GM12873 (cell line): Measurements from ENCODE around the gene SLC9A3.

Experiments used
- TF ChIP-seq, protein P1 (sequence below): IDR thresholded peaks from 2 replicates; pipeline ENCODE4 v1.5.1; 2012; ENCODE audit warnings: low read depth, mild to moderate bottlenecking, moderate library complexity, low read length, control low read depth; ENCODE audit not compliant: insufficient read depth; ENCODE audit errors: missing control alignments

Gene SLC9A3

DNA sequence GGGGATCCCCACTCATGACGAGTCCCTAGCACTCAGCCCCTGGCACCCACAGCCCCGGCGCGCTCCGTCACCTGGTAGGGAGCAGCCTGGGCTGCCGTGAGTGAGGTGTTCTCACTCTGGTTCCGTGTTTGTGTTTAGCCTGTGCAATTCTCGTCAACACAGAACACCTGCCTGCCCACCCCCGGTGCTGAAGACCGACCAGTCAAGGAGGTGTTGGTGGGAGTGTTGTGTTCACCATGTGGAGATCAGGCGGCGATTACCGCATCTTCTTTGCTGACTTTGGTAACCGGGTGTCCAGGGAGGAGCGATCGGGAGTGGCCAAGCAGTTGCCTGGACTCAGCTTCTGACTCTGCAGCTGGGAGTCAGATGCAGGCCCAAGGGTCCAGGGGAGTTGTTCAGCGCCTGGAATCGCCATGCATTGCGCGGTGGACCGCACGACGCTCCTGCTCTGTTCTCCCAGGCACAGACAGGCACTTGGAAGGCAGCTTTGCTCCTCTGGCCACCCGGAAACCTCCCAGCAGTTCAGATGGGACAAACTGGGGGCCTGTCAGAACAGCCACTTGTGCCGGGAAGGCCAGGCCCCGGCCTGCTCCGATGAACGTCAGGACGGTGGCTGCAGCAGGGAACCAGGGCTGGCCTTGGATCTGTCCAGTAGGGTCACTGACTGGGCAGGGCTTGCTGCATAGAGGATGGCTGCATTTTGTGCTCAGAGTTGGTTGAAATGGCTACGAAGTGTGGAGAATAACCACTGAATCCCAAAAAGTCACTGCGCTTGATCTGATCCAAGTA lies 53.1 kb downstream of the SLC9A3 start:
- TF ChIP-seq, protein P1, sequence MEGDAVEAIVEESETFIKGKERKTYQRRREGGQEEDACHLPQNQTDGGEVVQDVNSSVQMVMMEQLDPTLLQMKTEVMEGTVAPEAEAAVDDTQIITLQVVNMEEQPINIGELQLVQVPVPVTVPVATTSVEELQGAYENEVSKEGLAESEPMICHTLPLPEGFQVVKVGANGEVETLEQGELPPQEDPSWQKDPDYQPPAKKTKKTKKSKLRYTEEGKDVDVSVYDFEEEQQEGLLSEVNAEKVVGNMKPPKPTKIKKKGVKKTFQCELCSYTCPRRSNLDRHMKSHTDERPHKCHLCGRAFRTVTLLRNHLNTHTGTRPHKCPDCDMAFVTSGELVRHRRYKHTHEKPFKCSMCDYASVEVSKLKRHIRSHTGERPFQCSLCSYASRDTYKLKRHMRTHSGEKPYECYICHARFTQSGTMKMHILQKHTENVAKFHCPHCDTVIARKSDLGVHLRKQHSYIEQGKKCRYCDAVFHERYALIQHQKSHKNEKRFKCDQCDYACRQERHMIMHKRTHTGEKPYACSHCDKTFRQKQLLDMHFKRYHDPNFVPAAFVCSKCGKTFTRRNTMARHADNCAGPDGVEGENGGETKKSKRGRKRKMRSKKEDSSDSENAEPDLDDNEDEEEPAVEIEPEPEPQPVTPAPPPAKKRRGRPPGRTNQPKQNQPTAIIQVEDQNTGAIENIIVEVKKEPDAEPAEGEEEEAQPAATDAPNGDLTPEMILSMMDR: no peak

DNA sequence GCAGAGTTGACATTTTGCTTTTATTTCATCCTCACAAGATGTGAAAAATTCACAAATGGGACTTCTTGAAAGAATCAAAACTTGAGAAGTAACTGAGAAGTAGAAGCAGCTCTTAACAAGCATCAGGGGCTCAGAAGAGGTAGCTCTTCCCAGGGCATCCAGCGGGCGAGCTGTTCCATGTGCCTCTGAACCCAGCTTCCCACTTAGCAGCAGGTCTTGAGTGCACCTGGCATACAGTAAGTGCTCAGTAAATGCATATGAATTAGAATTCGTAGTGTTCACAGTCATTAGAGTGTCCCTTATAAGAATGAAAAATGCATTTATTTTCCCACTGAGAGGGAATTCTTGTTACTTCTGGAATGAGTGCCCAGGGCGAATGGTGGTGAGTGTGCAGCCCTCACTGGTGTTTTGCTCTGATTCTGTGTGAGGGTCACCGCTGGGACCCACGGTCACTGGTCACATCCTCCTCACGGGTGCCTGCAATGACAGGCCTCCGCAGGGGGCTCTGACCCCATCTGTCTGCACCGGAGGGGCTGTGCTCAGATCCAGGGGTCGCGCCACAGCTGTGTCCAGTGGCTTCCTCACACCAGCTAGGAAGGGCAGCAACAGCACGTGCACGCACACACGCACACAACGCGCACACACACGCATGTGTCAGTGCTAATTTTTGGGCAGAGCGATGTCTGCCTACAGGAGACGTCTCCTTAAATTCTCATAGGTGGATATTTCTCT lies 54.3 kb downstream of the SLC9A3 start:
- TF ChIP-seq, protein P1: no peak

DNA sequence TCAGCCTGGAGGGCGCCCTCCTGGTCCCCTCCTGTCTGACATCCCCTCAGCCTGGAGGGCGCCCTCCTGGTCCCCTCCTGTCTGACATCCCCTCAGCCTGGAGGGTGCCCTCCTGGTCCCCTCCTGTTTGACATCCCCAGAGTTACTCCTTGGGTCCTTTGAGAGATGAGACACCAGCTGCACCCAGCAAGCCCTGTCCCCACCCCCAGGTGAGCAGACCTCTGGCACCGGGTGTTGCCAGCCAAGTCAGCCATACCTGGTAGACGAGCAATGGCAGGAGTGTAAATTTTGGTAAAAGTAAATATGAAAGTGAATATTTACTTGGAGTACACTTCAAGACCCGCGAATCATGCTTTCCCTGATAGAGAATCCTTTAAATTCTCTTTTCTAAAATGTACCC lies 55.8 kb downstream of the SLC9A3 start:
- TF ChIP-seq, protein P1: no peak

DNA sequence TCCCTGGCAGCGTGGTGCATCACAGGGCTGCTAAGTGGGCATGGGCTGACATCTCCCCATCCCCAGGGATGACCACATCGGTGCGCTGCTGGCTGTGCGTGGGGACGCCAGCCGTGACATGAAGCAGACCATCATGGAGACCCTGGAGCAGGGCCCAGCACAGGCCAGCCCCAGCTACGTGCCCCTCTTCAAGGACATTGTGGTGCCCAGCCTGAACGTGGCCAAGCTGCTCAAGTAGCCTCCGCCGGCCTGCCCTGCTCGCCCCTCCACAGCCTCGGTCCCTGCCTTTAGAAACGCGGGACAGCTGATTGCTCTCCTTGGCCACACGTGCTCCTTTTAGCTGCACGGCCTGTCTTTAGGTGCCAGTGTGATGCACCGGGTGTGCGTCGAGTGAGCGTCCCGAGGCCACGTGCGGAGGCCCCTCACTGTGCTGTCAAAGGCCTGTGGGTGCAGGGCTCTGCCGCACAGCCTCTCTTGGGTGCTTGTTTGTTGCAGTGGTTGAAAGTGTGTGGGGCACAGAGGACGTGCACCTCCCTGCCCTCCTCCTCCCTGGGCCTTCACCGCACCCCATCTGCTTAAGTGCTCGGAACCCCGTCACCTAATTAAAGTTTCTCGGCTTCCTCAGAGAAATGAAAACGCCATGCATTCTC lies 57.5 kb downstream of the SLC9A3 start:
- TF ChIP-seq, protein P1: no peak

- TF ChIP-seq, protein P1: no peak
Measured at GRCh38 chr5:465591-466403, 58.5 kb downstream of the SLC9A3 start.

GRCh38 chr5:464843-465590 lies 59.2 kb downstream of the SLC9A3 start:
- TF ChIP-seq, protein P1: no peak
